Measurements from ENCODE around the gene IFT20. TPM values are rescaled to one million over a fixed set of nuclear protein-coding genes. Genes with fewer than 3 reads are reported as not detected.
A peak's percentile ranks its signal among the peaks of the same experiment; 100 is the strongest.

IFT20 gene
- total and polyA plus RNA-seq, 2 donors from 2014 or later, result 37.5 to 52.6 TPM

DNA sequence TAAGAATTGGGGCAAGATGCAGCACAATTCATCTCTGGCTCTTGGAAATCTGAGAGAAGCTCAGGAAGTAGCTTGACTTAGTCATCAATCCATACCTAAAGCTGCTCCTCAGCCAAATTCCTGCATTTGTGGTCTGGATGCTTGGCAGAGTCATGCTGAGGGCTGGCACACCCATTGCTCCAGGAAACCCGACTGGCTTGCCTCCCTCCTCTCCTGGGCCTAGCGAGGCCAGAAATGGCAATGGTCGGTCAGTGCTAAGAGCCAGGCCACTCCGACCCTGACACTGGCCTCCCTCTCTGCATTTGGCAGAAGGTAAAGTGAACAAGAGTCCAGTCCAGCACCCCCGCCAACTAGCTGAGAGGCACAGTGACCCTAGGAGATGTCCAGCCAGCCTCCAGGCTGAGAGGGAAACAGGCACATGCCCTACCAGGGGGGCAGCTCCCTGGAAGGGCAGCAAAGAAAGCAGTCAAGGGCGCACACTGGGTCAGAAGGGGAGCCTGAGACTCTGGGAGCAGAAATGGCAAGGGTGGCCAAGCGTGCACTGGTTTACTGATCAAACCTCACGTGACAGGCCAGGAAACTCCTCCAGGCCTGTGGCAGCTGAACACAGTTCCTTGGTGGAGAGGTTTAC, 12.1 kb upstream of the IFT20 start:
- FAIRE-seq, result no peak
- H3K4me3 ChIP-seq (ENCODE audit: low read length in 3 of 3), result peak overlapping the region in 1 of 3 donors; percentile 16

DNA sequence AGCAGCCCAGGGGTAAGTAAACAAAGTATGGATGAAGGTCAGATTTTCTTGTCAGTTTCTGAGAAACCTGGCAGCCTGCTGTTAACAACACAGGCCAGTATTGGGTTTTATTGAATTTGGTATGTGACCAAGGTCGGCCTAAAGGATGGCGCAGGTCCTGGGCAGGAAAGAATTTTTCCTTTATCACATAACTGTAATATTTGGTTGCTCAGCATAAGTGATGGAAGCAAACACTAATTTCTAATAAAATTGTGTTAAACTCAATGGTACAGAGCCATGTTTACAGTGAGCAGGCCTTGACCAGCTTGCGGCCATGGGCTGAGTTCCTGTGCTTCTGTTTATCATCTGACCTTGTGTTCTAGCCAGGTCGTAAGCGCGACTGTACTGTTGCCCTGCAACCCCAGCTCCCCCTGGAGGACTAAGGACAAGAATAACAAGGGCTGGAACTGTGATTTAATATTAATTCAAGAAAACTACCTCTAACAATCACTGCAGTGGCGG, 11.5 kb upstream of the IFT20 start:
- H3K4me1 ChIP-seq (ENCODE audit: control insufficient read depth in 2 of 3, insufficient read depth in 2 of 3, low read depth in 1 of 3, low read length in 3 of 3), result peaks cover 0 to 40% (median 27%) of the 10 kb centered on the region in 3 donors
- no peaks in the 10 kb centered on the region for H3K27me3 ChIP-seq (ENCODE audit: control insufficient read depth, insufficient read depth, low read length)
- intact Hi-C loops (cut with DNase I), result no loop called here
- H3K36me3 ChIP-seq (ENCODE audit: control insufficient read depth in 2 of 3, insufficient read depth in 3 of 3, low read length in 3 of 3), result peaks cover 3 to 88% (median 53%) of the 10 kb centered on the region in 3 donors
- peak overlapping the region in 1 of 3 donors; percentile 53 for H3K9ac ChIP-seq (ENCODE audit: low read length in 3 of 3)
- TF ChIP-seq, protein P1, sequence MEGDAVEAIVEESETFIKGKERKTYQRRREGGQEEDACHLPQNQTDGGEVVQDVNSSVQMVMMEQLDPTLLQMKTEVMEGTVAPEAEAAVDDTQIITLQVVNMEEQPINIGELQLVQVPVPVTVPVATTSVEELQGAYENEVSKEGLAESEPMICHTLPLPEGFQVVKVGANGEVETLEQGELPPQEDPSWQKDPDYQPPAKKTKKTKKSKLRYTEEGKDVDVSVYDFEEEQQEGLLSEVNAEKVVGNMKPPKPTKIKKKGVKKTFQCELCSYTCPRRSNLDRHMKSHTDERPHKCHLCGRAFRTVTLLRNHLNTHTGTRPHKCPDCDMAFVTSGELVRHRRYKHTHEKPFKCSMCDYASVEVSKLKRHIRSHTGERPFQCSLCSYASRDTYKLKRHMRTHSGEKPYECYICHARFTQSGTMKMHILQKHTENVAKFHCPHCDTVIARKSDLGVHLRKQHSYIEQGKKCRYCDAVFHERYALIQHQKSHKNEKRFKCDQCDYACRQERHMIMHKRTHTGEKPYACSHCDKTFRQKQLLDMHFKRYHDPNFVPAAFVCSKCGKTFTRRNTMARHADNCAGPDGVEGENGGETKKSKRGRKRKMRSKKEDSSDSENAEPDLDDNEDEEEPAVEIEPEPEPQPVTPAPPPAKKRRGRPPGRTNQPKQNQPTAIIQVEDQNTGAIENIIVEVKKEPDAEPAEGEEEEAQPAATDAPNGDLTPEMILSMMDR (IDR thresholded peaks at IDR 0.05; ENCODE audit: borderline replicate concordance, extremely low read depth, insufficient read depth), result peak; percentile 47
- H3K9me3 ChIP-seq (ENCODE audit: control insufficient read depth in 2 of 3, insufficient read depth in 1 of 3, low read length in 3 of 3), result no peaks in the 10 kb centered on the region
- FAIRE-seq (no peak), DNase-seq (peak in 1 of 5 donors; percentile 44)
- peak overlapping the region; percentile 77 to 88 for H3K27ac ChIP-seq (ENCODE audit: low read depth in 2 of 2, low read length in 2 of 2)
- H3K4me3 ChIP-seq (ENCODE audit: low read length in 3 of 3), result peak overlapping the region in 1 of 3 donors; percentile 16

More for the DNA sequence above, 12.1 kb upstream of the IFT20 start:
- Histone ChIP-seq H3K9me3 (ENCODE audit: control insufficient read depth in 2 of 3, insufficient read depth in 1 of 3, low read length in 3 of 3) (no peaks in the 10 kb centered on the region), H3K27me3 (ENCODE audit: control insufficient read depth, insufficient read depth, low read length) (no peaks in the 10 kb centered on the region), H3K36me3 (ENCODE audit: control insufficient read depth in 2 of 3, insufficient read depth in 3 of 3, low read length in 3 of 3) (peaks cover 5 to 86% (median 51%) of the 10 kb centered on the region in 3 donors), H3K4me1 (ENCODE audit: control insufficient read depth in 2 of 3, insufficient read depth in 2 of 3, low read depth in 1 of 3, low read length in 3 of 3) (peaks cover 0 to 40% (median 27%) of the 10 kb centered on the region in 3 donors), H3K27ac (ENCODE audit: low read depth in 2 of 2, low read length in 2 of 2) (peak overlapping the region; percentile 77 to 88), H3K9ac (ENCODE audit: low read length in 3 of 3) (peak overlapping the region in 1 of 3 donors; percentile 53)
- intact Hi-C loops (cut with DNase I), result no loop called here
- DNase-seq, result peak in 1 of 5 donors; percentile 81
- TF ChIP-seq, protein P1 (IDR thresholded peaks at IDR 0.05; ENCODE audit: borderline replicate concordance, extremely low read depth, insufficient read depth), result no peak

DNA sequence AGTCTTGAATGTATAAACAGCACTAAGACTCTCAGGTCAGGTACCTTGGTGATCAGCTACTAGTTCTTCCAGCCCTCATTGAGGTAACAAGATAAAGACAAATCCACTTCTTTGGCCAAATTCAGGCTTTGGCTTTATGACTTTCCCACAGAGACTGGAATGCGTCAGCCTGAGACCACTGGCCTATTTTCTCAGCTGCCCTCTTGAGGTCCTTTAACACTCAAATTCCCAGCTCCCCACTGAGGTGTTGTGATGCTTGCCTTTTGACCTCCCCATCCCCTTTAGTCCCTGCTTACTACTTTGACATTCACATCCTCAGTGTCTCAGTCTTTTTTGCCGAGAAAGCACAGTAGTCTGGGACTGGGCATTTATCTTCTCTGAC, 10.9 kb upstream of the IFT20 start:
- TF ChIP-seq, protein P1 (IDR thresholded peaks at IDR 0.05; ENCODE audit: borderline replicate concordance, extremely low read depth, insufficient read depth), result no peak
- intact Hi-C loops (cut with DNase I), result no loop called here
- FAIRE-seq, result no peak
- no peaks in the 10 kb centered on the region for H3K9me3 ChIP-seq (ENCODE audit: control insufficient read depth in 2 of 3, insufficient read depth in 1 of 3, low read length in 3 of 3)
- DNase-seq, result no peak
- H3K9ac ChIP-seq (ENCODE audit: low read length in 3 of 3), result peak overlapping the region in 1 of 3 donors; percentile 48
- peaks cover 0 to 40% (median 27%) of the 10 kb centered on the region in 3 donors for H3K4me1 ChIP-seq (ENCODE audit: control insufficient read depth in 2 of 3, insufficient read depth in 2 of 3, low read depth in 1 of 3, low read length in 3 of 3)
- peak overlapping the region; percentile 77 to 88 for H3K27ac ChIP-seq (ENCODE audit: low read depth in 2 of 2, low read length in 2 of 2)
- H3K4me3 ChIP-seq (ENCODE audit: low read length in 3 of 3), result no peak overlapping the region
- no peaks in the 10 kb centered on the region for H3K27me3 ChIP-seq (ENCODE audit: control insufficient read depth, insufficient read depth, low read length)
- H3K36me3 ChIP-seq (ENCODE audit: control insufficient read depth in 2 of 3, insufficient read depth in 3 of 3, low read length in 3 of 3), result peaks cover 3 to 88% (median 53%) of the 10 kb centered on the region in 3 donors

All from kidney (tissue), 14 donors.